H1 (cell line): Measurements from ENCODE around the gene RUNX1. TPM values are rescaled to one million over a fixed set of nuclear protein-coding genes. Genes with fewer than 3 reads are reported as not detected.

ENCODE experiments used
- CTCF ChIA-PET: fragments of 300-600 bp; sonication (Branson Sonifier 250); formaldehyde crosslinking; loops from one replicate; lab custom pipeline; 2021; ENCODE audit not compliant: partially characterized antibody; lab: Charles Lee
- POLR2A ChIA-PET: fragments of 300-600 bp; sonication (Branson Sonifier 250); formaldehyde crosslinking; loops from one replicate; lab custom pipeline; 2021; ENCODE audit warnings: inconsistent platforms; ENCODE audit not compliant: partially characterized antibody; lab: Charles Lee
- DNase-seq, 2 experiments: peaks; one replicate each; pipeline versions ENCODE4 v3.0.0 to v3.0.0-alpha.2; 2010 to 2022; ENCODE audit warnings: low spot score in 2 of 2, low read depth in 1 of 2, mixed read lengths in 1 of 2
- FAIRE-seq: peaks from 2 replicates; lab custom pipeline; 2011; peaks lifted over from hg19 to GRCh38; lab: Jason Lieb, UNC
- H2AFZ ChIP-seq: 2 replicates; pipeline ENCODE4 v1.8.1; 2012; ENCODE audit warnings: low read length, inconsistent platforms
- H2AK5ac ChIP-seq: 2 replicates; pipeline ENCODE4 v1.6.1; 2013; ENCODE audit warnings: low read depth, low read length
- H2BK120ac ChIP-seq: replicated peaks from 2 replicates; pipeline ENCODE3; 2013; ENCODE audit warnings: low read depth, low read length, inconsistent platforms
- H2BK12ac ChIP-seq: 2 replicates; pipeline ENCODE4 v1.6.1; 2013; ENCODE audit warnings: low read depth, low read length
- H2BK15ac ChIP-seq: 2 replicates; pipeline ENCODE4 v1.6.1; 2013; ENCODE audit warnings: low read length
- H2BK20ac ChIP-seq: 2 replicates; pipeline ENCODE4 v1.6.1; 2013; ENCODE audit warnings: low read length
- H2BK5ac ChIP-seq: 2 replicates; pipeline ENCODE4 v1.6.1; 2013; ENCODE audit warnings: low read depth, low read length
- H3K14ac ChIP-seq: 2 replicates; pipeline ENCODE4 v1.6.1; 2013; ENCODE audit warnings: inconsistent platforms; ENCODE audit not compliant: insufficient read length
- H3K18ac ChIP-seq: 2 replicates; pipeline ENCODE4 v1.6.1; 2013; ENCODE audit warnings: low read length; ENCODE audit errors: extremely low read depth
- H3K23ac ChIP-seq: 2 replicates; pipeline ENCODE4 v1.6.1; 2013; ENCODE audit warnings: inconsistent platforms; ENCODE audit not compliant: insufficient read length
- H3K23me2 ChIP-seq: 2 replicates; pipeline ENCODE4 v1.6.1; 2013; ENCODE audit warnings: low read depth, low read length
- H3K27ac ChIP-seq: 2 replicates; pipeline ENCODE4 v1.6.1; 2011; ENCODE audit warnings: low read depth, low read length, inconsistent platforms
- H3K27me3 ChIP-seq, 4 experiments: replicated peaks in 1 of 4; 1 replicate in 1 of 4; 2 replicates in 3 of 4; pipeline versions ENCODE4 v1.6.1 to v1.8.1; 2011 to 2013; ENCODE audit warnings: low read length in 3 of 4, mild to moderate bottlenecking in 3 of 4, inconsistent platforms in 2 of 4, mixed read lengths in 2 of 4, moderate library complexity in 1 of 4; ENCODE audit not compliant: control insufficient read depth in 3 of 4, insufficient read depth in 3 of 4; ENCODE audit errors: extremely low read depth in 1 of 4
- H3K36me3 ChIP-seq, 4 experiments: 2 replicates each; pipeline versions ENCODE4 v1.6.1 to v1.8.1; 2011 to 2013; ENCODE audit warnings: mild to moderate bottlenecking in 4 of 4, low read length in 3 of 4, moderate library complexity in 2 of 4, control low read depth in 1 of 4, inconsistent platforms in 1 of 4; ENCODE audit not compliant: insufficient read depth in 4 of 4, control insufficient read depth in 2 of 4
- H3K4ac ChIP-seq: replicated peaks from 2 replicates; pipeline ENCODE3; 2013; ENCODE audit warnings: low read length, low read depth, mixed read lengths, inconsistent platforms; ENCODE audit not compliant: insufficient read length
- H3K4me1 ChIP-seq, 4 experiments: replicated peaks in 1 of 4; 1 replicate in 1 of 4; 2 replicates in 3 of 4; pipeline versions ENCODE4 v1.6.1 to v1.8.1; 2011 to 2013; ENCODE audit warnings: low read length in 3 of 4, inconsistent platforms in 2 of 4, mixed read lengths in 1 of 4; ENCODE audit not compliant: insufficient read depth in 4 of 4, control insufficient read depth in 3 of 4
- H3K4me2 ChIP-seq, 2 experiments: 2 replicates each; pipeline versions ENCODE4 v1.6.1 to v1.8.1; 2011 to 2013; ENCODE audit warnings: low read depth in 2 of 2, low read length in 2 of 2, control low read depth in 1 of 2, inconsistent platforms in 1 of 2, mild to moderate bottlenecking in 1 of 2; ENCODE audit not compliant: insufficient read depth in 1 of 2
- H3K4me3 ChIP-seq, 4 experiments: fragments of 200-600, 300-600 bp in 1 of 4; sonication (generic), shearing (Covaris generic), sonication (Bioruptor Twin) in 1 of 4; 2 replicates each; pipeline versions ENCODE4 v1.5.1 to v1.8.1; 2011 to 2016; ENCODE audit warnings: low read length in 4 of 4, low read depth in 3 of 4, control low read depth in 2 of 4, inconsistent platforms in 2 of 4, mild to moderate bottlenecking in 2 of 4, mixed read lengths in 1 of 4, moderate library complexity in 1 of 4; ENCODE audit not compliant: insufficient read depth in 2 of 4; ENCODE audit errors: extremely low read depth in 1 of 4
- H3K56ac ChIP-seq: replicated peaks from 2 replicates; pipeline ENCODE3; 2013; ENCODE audit warnings: low read depth, mild to moderate bottlenecking, mixed read lengths, low read length, inconsistent platforms; ENCODE audit not compliant: insufficient read length
- H3K79me1 ChIP-seq: 2 replicates; pipeline ENCODE4 v1.6.1; 2013; ENCODE audit warnings: low read depth, low read length, control low read depth
- H3K79me2 ChIP-seq, 2 experiments: 2 replicates each; pipeline versions ENCODE4 v1.6.1 to v1.8.1; 2012 to 2013; ENCODE audit warnings: low read length in 2 of 2, mild to moderate bottlenecking in 2 of 2, inconsistent platforms in 1 of 2; ENCODE audit not compliant: insufficient read depth in 2 of 2, control insufficient read depth in 1 of 2
- H3K9ac ChIP-seq, 4 experiments: replicated peaks in 1 of 4; 1 replicate in 1 of 4; 2 replicates in 3 of 4; pipeline versions ENCODE4 v1.6.1 to v1.8.1; 2011 to 2013; ENCODE audit warnings: low read depth in 3 of 4, low read length in 3 of 4, control low read depth in 2 of 4, mild to moderate bottlenecking in 2 of 4, moderate library complexity in 2 of 4, inconsistent platforms in 1 of 4; ENCODE audit errors: extremely low read depth in 1 of 4
- H3K9me3 ChIP-seq, 2 experiments: 2 replicates each; pipeline versions ENCODE4 v1.6.1 to v1.8.1; 2012 to 2013; ENCODE audit warnings: mild to moderate bottlenecking in 2 of 2, moderate library complexity in 2 of 2, control low read depth in 1 of 2, inconsistent platforms in 1 of 2, low read depth in 1 of 2, low read length in 1 of 2, mixed read lengths in 1 of 2; ENCODE audit not compliant: insufficient read depth in 2 of 2
- H4K20me1 ChIP-seq, 2 experiments: replicated peaks in 1 of 2; 2 replicates each; pipeline versions ENCODE3 to v1.8.1; 2011 to 2013; ENCODE audit warnings: inconsistent platforms in 2 of 2, low read length in 2 of 2, mild to moderate bottlenecking in 1 of 2; ENCODE audit not compliant: insufficient read depth in 2 of 2, control insufficient read depth in 1 of 2
- H4K5ac ChIP-seq: 2 replicates; pipeline ENCODE4 v1.6.1; 2013; ENCODE audit warnings: low read length, low read depth, mixed read lengths, inconsistent platforms; ENCODE audit not compliant: insufficient read length
- H4K8ac ChIP-seq: 2 replicates; pipeline ENCODE4 v1.8.0; 2013; ENCODE audit warnings: mild to moderate bottlenecking, moderate library complexity, low read length, inconsistent platforms; ENCODE audit not compliant: insufficient read depth; ENCODE audit errors: extremely low read depth
- H4K91ac ChIP-seq: replicated peaks from 2 replicates; pipeline ENCODE3; 2013; ENCODE audit warnings: low read length, mixed read lengths, inconsistent platforms; ENCODE audit not compliant: insufficient read length
- CEBPB ChIP-seq: IDR thresholded peaks from 2 replicates; pipeline ENCODE4 v1.6.1; 2012; ENCODE audit warnings: low read depth, low read length
- HDAC6 ChIP-seq: IDR thresholded peaks from one replicate; pipeline ENCODE4 v1.7.1; 2012; ENCODE audit warnings: low read depth, mild to moderate bottlenecking, inconsistent platforms, low read length, moderate library complexity
- NRF1 ChIP-seq: IDR thresholded peaks from 2 replicates; pipeline ENCODE4 v1.6.1; 2011; ENCODE audit warnings: mild to moderate bottlenecking, low read depth, low read length, improper control_type of control experiment
- PHF8 ChIP-seq: fragments of 200-600 bp; sonication (generic); conservative IDR thresholded peaks from 2 replicates; pipeline ENCODE4 v1.7.1; 2012; ENCODE audit warnings: low read depth, mild to moderate bottlenecking, inconsistent platforms, low read length, moderate library complexity
- SAP30 ChIP-seq: fragments of 300-600 bp; sonication (generic); IDR thresholded peaks from 2 replicates; pipeline ENCODE4 v1.7.1; 2012; ENCODE audit warnings: low read length, moderate library complexity, mild to moderate bottlenecking, inconsistent platforms; ENCODE audit not compliant: insufficient read depth, insufficient replicate concordance
- SP2 ChIP-seq: IDR thresholded peaks from 2 replicates; pipeline ENCODE4 v1.6.1; 2012; ENCODE audit warnings: mild to moderate bottlenecking, low read length, inconsistent platforms
- SUZ12 ChIP-seq: fragments of 200-600 bp; sonication (generic); IDR thresholded peaks from 2 replicates; pipeline ENCODE4 v1.6.1; 2012; ENCODE audit warnings: mild to moderate bottlenecking, inconsistent platforms, low read length, moderate library complexity, mixed read lengths
- TAF7 ChIP-seq: optimal IDR thresholded peaks from 2 replicates; pipeline ENCODE3; 2011; ENCODE audit warnings: low read depth, mild to moderate bottlenecking, inconsistent platforms, low read length, moderate library complexity, borderline replicate concordance
- WGBS, 2 experiments: shearing (Covaris generic) in 1 of 2; methylation state at CpG; one replicate each; pipeline versions ENCODE4 v1.1.6 to v1.1.7; 2013 to 2015; ENCODE audit warnings: low lambda C conversion rate in 2 of 2, mixed read lengths in 2 of 2, inconsistent platforms in 1 of 2, low coverage in 1 of 2, missing lambda C conversion rate in 1 of 2; ENCODE audit not compliant: insufficient replicate concordance in 2 of 2, insufficient coverage in 1 of 2, insufficient read length in 1 of 2; ENCODE audit errors: extremely low coverage in 1 of 2, missing lambda C conversion rate in 1 of 2; 5-methylcytosine and 5-hydroxymethylcytosine counted together
- polyA plus RNA-seq, 7 experiments: library from polyadenylated mRNA; depleted of rRNA in 3 of 7; stranded (reverse) in 5 of 7; unstranded in 2 of 7; fragments of >200 nt in 5 of 7; fragments of 200-250 nt in 2 of 7; gene quantifications; 1 replicate in 5 of 7; 2 replicates in 1 of 7; 4 replicates in 1 of 7; pipeline versions ENCODE4 v1.2.1 to v1.2.3, GENCODE V29; 2011 to 2013; ENCODE audit warnings: missing spikeins in 2 of 7, mixed read lengths in 2 of 7
- total RNA-seq: library from RNA; stranded (reverse); fragmentation: NEBNext Ultra II Directional; extraction: Animal tissue kit (Norgen Biotek cat#: 25700); gene quantifications from 2 replicates; pipeline ENCODE4 v1.2.1, GENCODE V29; 2021

RUNX1 gene
- total and polyA plus RNA-seq, 2 of the 8 experiments (the other 6 are each of a cell fraction or from before 2014, with no cell fraction given), result 0.20 to 0.60 TPM

DNA sequence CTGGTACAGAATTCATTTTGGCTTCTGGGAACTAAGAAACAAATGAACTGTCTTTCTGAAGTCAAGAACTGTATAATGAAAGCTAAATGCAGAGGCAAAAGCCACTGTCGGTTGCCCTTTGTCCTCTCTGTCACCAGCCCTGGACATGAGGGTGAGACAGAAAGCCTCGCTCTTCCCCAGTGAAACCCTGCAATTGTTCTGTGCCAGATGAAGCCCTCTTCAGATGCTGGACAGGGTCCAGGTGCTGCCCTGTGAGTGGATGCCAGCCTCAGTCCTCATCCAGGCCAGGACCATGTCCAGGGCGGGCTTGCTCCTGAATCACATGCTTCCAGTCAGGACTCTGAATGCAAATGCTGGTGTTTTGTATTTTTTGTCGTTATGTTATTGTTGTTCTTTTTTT lies 138.7 kb downstream of the RUNX1 start:
- Histone ChIP-seq H2BK120ac (no peak overlapping the region), H3K18ac (peak overlapping the region; percentile 25; the same call in 1 of the 2 replicates), H2AFZ (no peak overlapping the region), H3K4ac (no peak overlapping the region), H3K9me3 (no peaks in the 10 kb centered on the region), H3K27me3 (no peaks in the 10 kb centered on the region), H2AK5ac (no peak overlapping the region), H3K4me2 (no peak overlapping the region), H3K23ac (no peak overlapping the region), H3K27ac (no peak overlapping the region), H3K56ac (no peak overlapping the region), H3K9ac (no peak overlapping the region), H2BK12ac (no peak overlapping the region), H3K14ac (no peak overlapping the region), H2BK20ac (no peak overlapping the region), H4K20me1 (no peaks in the 10 kb centered on the region), H3K23me2 (no peaks in the 10 kb centered on the region; the same call in 1 of the 2 replicates), H3K4me1 (no peaks in the 10 kb centered on the region; a peak in 1 of 7 replicates), H3K79me1 (no peaks in the 10 kb centered on the region), H2BK15ac (no peak overlapping the region), H4K91ac (no peak overlapping the region), H4K8ac (no peak overlapping the region), H2BK5ac (no peak overlapping the region), H3K36me3 (no peaks in the 10 kb centered on the region), H3K4me3 (no peak overlapping the region), H4K5ac (no peak overlapping the region), H3K79me2 (no peaks in the 10 kb centered on the region)
- FAIRE-seq, result no peak
- CTCF ChIA-PET, result interaction anchor here (1.1 to 1.3 kb wide), 2 partner anchors 18 to 930 kb away, joined by 3 read pairs; no protein-coding TSS in a partner anchor
- TF ChIP-seq NRF1, result no peak
- TF ChIP-seq SUZ12, result no peak
- TF ChIP-seq PHF8, result no peak
- TF ChIP-seq CEBPB, result no peak
- TF ChIP-seq SAP30, result no peak
- no peak for TF ChIP-seq TAF7
- no peak for TF ChIP-seq SP2
- no peak for TF ChIP-seq HDAC6
- POLR2A ChIA-PET, result no interaction called here
- WGBS, 2 experiments, result 96% methylated on average over 4 of the region's 4 CpGs; no CpG with 5 or more reads in 1 of the 2 experiments
- no peak for DNase-seq
